Fibroblast of lung (primary cell): Measurements from ENCODE around the gene RNGTT. TPM values are rescaled to one million over a fixed set of nuclear protein-coding genes. Genes with fewer than 3 reads are reported as not detected.

Experiments
- DNase-seq, 2 donors: peaks; one replicate each; pipeline versions ENCODE4 v3.0.0 to v3.0.0-alpha.2; 2010; ENCODE audit warnings: low read depth in 2 of 2
- H2AFZ ChIP-seq: 2 replicates; pipeline ENCODE4 v1.5.1; 2012; ENCODE audit warnings: low read length, control low read depth, inconsistent platforms
- H3K27ac ChIP-seq: 2 replicates; pipeline ENCODE4 v1.5.1; 2011; ENCODE audit warnings: low read length, control low read depth; ENCODE audit not compliant: insufficient read depth
- H3K27me3 ChIP-seq: 2 replicates; pipeline ENCODE4 v1.5.1; 2011; ENCODE audit warnings: mild to moderate bottlenecking, low read length; ENCODE audit not compliant: control insufficient read depth, insufficient read depth
- H3K36me3 ChIP-seq: 2 replicates; pipeline ENCODE4 v1.5.1; 2011; ENCODE audit warnings: low read length; ENCODE audit not compliant: control insufficient read depth, insufficient read depth
- H3K4me1 ChIP-seq: 2 replicates; pipeline ENCODE4 v1.5.1; 2011; ENCODE audit warnings: low read length; ENCODE audit not compliant: control insufficient read depth, insufficient read depth; ENCODE audit errors: extremely low read depth
- H3K4me2 ChIP-seq: 2 replicates; pipeline ENCODE4 v1.5.1; 2011; ENCODE audit warnings: low read length, control low read depth; ENCODE audit not compliant: insufficient read depth; ENCODE audit errors: extremely low read depth
- H3K4me3 ChIP-seq, 4 experiments: fragments of 200-600 bp in 1 of 4; sonication (generic) in 1 of 4; replicated peaks in 1 of 4; 2 replicates each; pipeline ENCODE4 v1.5.1; 2011 to 2016; ENCODE audit warnings: low read length in 4 of 4, low read depth in 3 of 4, mild to moderate bottlenecking in 3 of 4, control low read depth in 2 of 4, inconsistent platforms in 1 of 4, mixed read lengths in 1 of 4; ENCODE audit not compliant: insufficient read depth in 1 of 4; ENCODE audit errors: control extremely low read depth in 1 of 4
- H3K79me2 ChIP-seq: 2 replicates; pipeline ENCODE4 v1.5.1; 2012; ENCODE audit warnings: mild to moderate bottlenecking, low read length, inconsistent platforms; ENCODE audit not compliant: control insufficient read depth, insufficient read depth
- H3K9ac ChIP-seq: 2 replicates; pipeline ENCODE4 v1.5.1; 2011; ENCODE audit warnings: mild to moderate bottlenecking, low read length, control low read depth; ENCODE audit not compliant: insufficient read depth
- H3K9me3 ChIP-seq: 2 replicates; pipeline ENCODE4 v1.5.1; 2012; ENCODE audit warnings: low read depth, low read length; ENCODE audit not compliant: control insufficient read depth, insufficient read depth
- H4K20me1 ChIP-seq: 2 replicates; pipeline ENCODE4 v1.5.1; 2011; ENCODE audit warnings: low read length; ENCODE audit not compliant: control insufficient read depth, insufficient read depth; ENCODE audit errors: extremely low read depth
- EZH2 ChIP-seq: IDR thresholded peaks from 2 replicates; pipeline ENCODE4 v1.5.1; 2012; ENCODE audit warnings: low read length, control low read depth, mild to moderate bottlenecking; ENCODE audit errors: missing control alignments
- polyA plus RNA-seq, 2 donors: library from polyadenylated mRNA; depleted of rRNA in 1 of 2; stranded (reverse) in 1 of 2; unstranded in 1 of 2; fragments of >200 nt; gene quantifications; 2 replicates each; pipeline ENCODE4 v1.2.1, GENCODE V29; 2011 to 2012; ENCODE audit warnings: missing spikeins in 1 of 2
- total RNA-seq: library from RNA; depleted of rRNA; stranded (reverse); fragments of >200 nt; gene quantifications from 2 replicates; pipeline ENCODE4 v1.2.1, GENCODE V29; 2014
- TF ChIP-seq, protein P1 (sequence below), 2 donors: IDR thresholded peaks in 1 of 2; conservative IDR thresholded peaks in 1 of 2; 1 replicate in 1 of 2; 2 replicates in 1 of 2; pipeline ENCODE4 v1.5.1; 2011 to 2012; ENCODE audit warnings: low read length in 2 of 2, control low read depth in 1 of 2, inconsistent platforms in 1 of 2, low read depth in 1 of 2, mild to moderate bottlenecking in 1 of 2

The RNGTT gene
- total and polyA plus RNA-seq, 2 donors (not counting 1 experiment from before 2014, with no cell fraction given): 10.7 to 12.7 TPM

GRCh38 chr6:88596801-88597200 lies 366.6 kb downstream of the RNGTT start:
- Histone ChIP-seq H3K27ac (no peak overlapping the region), H3K27me3 (no peaks in the 10 kb centered on the region), H3K79me2 (no peaks in the 10 kb centered on the region), H3K4me3 (no peak overlapping the region), H3K36me3 (no peaks in the 10 kb centered on the region), H4K20me1 (no peaks in the 10 kb centered on the region), H2AFZ (no peak overlapping the region), H3K9ac (no peak overlapping the region), H3K4me1 (no peaks in the 10 kb centered on the region), H3K9me3 (no peaks in the 10 kb centered on the region), H3K4me2 (no peak overlapping the region)
- no peak for DNase-seq
- TF ChIP-seq, protein P1, sequence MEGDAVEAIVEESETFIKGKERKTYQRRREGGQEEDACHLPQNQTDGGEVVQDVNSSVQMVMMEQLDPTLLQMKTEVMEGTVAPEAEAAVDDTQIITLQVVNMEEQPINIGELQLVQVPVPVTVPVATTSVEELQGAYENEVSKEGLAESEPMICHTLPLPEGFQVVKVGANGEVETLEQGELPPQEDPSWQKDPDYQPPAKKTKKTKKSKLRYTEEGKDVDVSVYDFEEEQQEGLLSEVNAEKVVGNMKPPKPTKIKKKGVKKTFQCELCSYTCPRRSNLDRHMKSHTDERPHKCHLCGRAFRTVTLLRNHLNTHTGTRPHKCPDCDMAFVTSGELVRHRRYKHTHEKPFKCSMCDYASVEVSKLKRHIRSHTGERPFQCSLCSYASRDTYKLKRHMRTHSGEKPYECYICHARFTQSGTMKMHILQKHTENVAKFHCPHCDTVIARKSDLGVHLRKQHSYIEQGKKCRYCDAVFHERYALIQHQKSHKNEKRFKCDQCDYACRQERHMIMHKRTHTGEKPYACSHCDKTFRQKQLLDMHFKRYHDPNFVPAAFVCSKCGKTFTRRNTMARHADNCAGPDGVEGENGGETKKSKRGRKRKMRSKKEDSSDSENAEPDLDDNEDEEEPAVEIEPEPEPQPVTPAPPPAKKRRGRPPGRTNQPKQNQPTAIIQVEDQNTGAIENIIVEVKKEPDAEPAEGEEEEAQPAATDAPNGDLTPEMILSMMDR (conservative IDR thresholded peaks at IDR 0.05 in 1 of 2, IDR thresholded peaks at IDR 0.05 in 1 of 2; ENCODE audit: low read depth in 1 of 2, low read length in 2 of 2): no peak
- TF ChIP-seq EZH2: no peak

DNA sequence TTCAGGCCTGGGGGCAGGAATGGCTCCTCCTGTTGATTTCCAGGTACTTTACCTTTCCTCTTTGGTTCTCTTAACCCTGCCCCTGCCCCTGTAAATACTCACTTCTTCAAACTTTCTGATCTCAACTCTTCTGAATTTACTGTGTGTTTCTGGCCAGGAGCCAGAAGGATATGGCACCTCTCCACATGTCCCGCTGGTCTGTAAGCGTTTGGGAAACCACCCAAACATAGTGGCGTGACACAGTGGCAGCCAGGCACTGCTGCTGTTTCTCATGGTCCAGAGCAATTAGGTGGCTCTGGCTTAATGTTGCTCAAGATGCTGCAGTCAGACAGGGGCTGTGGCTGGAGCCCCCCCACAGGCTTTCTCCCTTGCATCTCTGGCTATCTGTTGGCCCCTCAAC lies 374.5 kb downstream of the RNGTT start:
- H3K4me3 ChIP-seq: no peak overlapping the region
- no peak overlapping the region for H3K27ac ChIP-seq
- no peaks in the 10 kb centered on the region for H3K9me3 ChIP-seq
- H2AFZ ChIP-seq: no peak overlapping the region
- no peaks in the 10 kb centered on the region for H4K20me1 ChIP-seq
- H3K4me1 ChIP-seq: no peaks in the 10 kb centered on the region
- H3K4me2 ChIP-seq: no peak overlapping the region
- H3K79me2 ChIP-seq: no peaks in the 10 kb centered on the region
- DNase-seq: no peak
- TF ChIP-seq, protein P1 (conservative IDR thresholded peaks at IDR 0.05 in 1 of 2, IDR thresholded peaks at IDR 0.05 in 1 of 2; ENCODE audit: low read depth in 1 of 2, low read length in 2 of 2): no peak
- TF ChIP-seq EZH2: no peak
- no peaks in the 10 kb centered on the region for H3K27me3 ChIP-seq
- no peaks in the 10 kb centered on the region for H3K36me3 ChIP-seq
- no peak overlapping the region for H3K9ac ChIP-seq

DNA sequence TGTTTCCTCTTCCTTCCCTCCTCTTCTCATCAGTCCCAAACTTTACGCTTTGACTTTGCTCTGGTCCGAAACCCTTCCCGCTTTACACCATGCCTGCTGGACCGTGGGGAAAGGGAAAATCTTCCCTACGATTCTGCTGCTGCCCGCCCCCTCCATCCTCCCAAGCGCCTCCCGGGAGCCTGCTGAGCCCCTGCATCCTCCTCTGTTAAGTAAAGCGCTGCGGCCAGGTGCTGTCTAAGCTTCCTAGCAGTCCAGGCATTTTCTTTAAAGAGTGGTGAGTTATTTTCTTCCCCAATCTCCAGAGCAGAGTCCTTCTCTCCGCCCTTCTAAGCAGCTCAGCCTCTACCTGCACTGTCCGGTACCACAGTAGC lies 376.3 kb downstream of the RNGTT start:
- no peaks in the 10 kb centered on the region for H3K4me1 ChIP-seq
- TF ChIP-seq, protein P1 (conservative IDR thresholded peaks at IDR 0.05 in 1 of 2, IDR thresholded peaks at IDR 0.05 in 1 of 2; ENCODE audit: low read depth in 1 of 2, low read length in 2 of 2): no peak
- H3K27ac ChIP-seq: no peak overlapping the region
- H3K9me3 ChIP-seq: no peaks in the 10 kb centered on the region
- H3K27me3 ChIP-seq: no peaks in the 10 kb centered on the region
- no peaks in the 10 kb centered on the region for H3K79me2 ChIP-seq
- no peak overlapping the region for H3K9ac ChIP-seq
- H2AFZ ChIP-seq: no peak overlapping the region
- H4K20me1 ChIP-seq: no peaks in the 10 kb centered on the region
- no peak overlapping the region for H3K4me2 ChIP-seq
- no peaks in the 10 kb centered on the region for H3K36me3 ChIP-seq
- H3K4me3 ChIP-seq: no peak overlapping the region
- DNase-seq: no peak
